ENCODE data around the gene TPST2.

GRCh38 chr22:26527574-26528465, 62.1 kb downstream of the TPST2 start:
- no peak for TF ChIP-seq CTCF (IDR thresholded peaks at IDR 0.05)
- no peak for TF ChIP-seq POLR2A (IDR thresholded peaks at IDR 0.05; ENCODE audit: low read depth)
- TF ChIP-seq EP300 (IDR thresholded peaks at IDR 0.05): no peak
